CD4-positive, CD25-positive, alpha-beta regulatory T cell (primary cell): ENCODE results near the gene KMT2C. TPM values are rescaled to one million over a fixed set of nuclear protein-coding genes. Genes with fewer than 3 reads are reported as not detected.
A peak's percentile ranks its signal among the peaks of the same experiment; 100 is the strongest.
"Not testable (repeated sequence)": the region's sequence is repeated elsewhere in the genome, so short reads cannot be mapped to it uniquely, and the experiment has no call there.

Experiments
- ATAC-seq, 2 donors: fragments of 150-1000 bp; cut with Tn5 transposase; one replicate each; pipeline ENCODE4 v1.10.0; 2021; ENCODE audit warnings: low read depth in 2 of 2, moderate number of reproducible peaks in 2 of 2, moderate library complexity in 1 of 2
- DNase-seq, 3 donors: peaks; one replicate each; pipeline versions ENCODE4 v3.0.0 to v3.0.0-alpha.2; 2012 to 2022; ENCODE audit warnings: mixed read lengths in 1 of 3
- H3K27ac ChIP-seq: one replicate; pipeline ENCODE4 v1.7.0; 2013; ENCODE audit warnings: mild to moderate bottlenecking, low read length; ENCODE audit not compliant: insufficient read depth, poor library complexity, severe bottlenecking
- H3K27me3 ChIP-seq: one replicate; pipeline ENCODE4 v1.7.0; 2013; ENCODE audit warnings: low read length; ENCODE audit not compliant: control insufficient read depth, insufficient read depth
- H3K36me3 ChIP-seq: one replicate; pipeline ENCODE4 v1.7.0; 2013; ENCODE audit warnings: mild to moderate bottlenecking, low read length, moderate library complexity; ENCODE audit not compliant: control insufficient read depth, insufficient read depth
- H3K4me1 ChIP-seq: 2 replicates; pipeline ENCODE4 v1.7.0; 2013; ENCODE audit warnings: mild to moderate bottlenecking, low read length; ENCODE audit not compliant: insufficient read depth, control insufficient read depth, poor library complexity, severe bottlenecking
- H3K4me3 ChIP-seq: one replicate; pipeline ENCODE4 v1.7.0; 2013; ENCODE audit warnings: low read depth, mild to moderate bottlenecking, low read length, moderate library complexity
- H3K9me3 ChIP-seq, 2 experiments: 1 replicate in 1 of 2; 2 replicates in 1 of 2; pipeline ENCODE4 v1.7.0; 2013; ENCODE audit warnings: low read length in 2 of 2, mild to moderate bottlenecking in 1 of 2, moderate library complexity in 1 of 2; ENCODE audit not compliant: control insufficient read depth in 2 of 2
- H3K27ac Mint-ChIP-seq, 3 donors: one replicate each; pipeline ENCODE4 v1.8.0; 2020 to 2022; ENCODE audit warnings: mild to moderate bottlenecking in 3 of 3, mixed read lengths in 3 of 3, moderate library complexity in 2 of 3
- H3K27me3 Mint-ChIP-seq: one replicate; pipeline ENCODE4 v1.8.0; 2022; ENCODE audit warnings: mild to moderate bottlenecking, mixed read lengths
- H3K36me3 Mint-ChIP-seq: one replicate; pipeline ENCODE4 v1.8.0; 2020; ENCODE audit warnings: mixed read lengths
- H3K4me1 Mint-ChIP-seq, 4 donors: one replicate each; pipeline ENCODE4 v1.8.0; 2020 to 2022; ENCODE audit warnings: mixed read lengths in 4 of 4, mild to moderate bottlenecking in 1 of 4
- H3K4me3 Mint-ChIP-seq, 4 donors: one replicate each; pipeline ENCODE4 v1.8.0; 2020 to 2022; ENCODE audit warnings: mild to moderate bottlenecking in 4 of 4, mixed read lengths in 4 of 4, moderate library complexity in 3 of 4
- H3K9me3 Mint-ChIP-seq, 7 donors: one replicate each; pipeline ENCODE4 v1.8.0; 2020 to 2022; ENCODE audit warnings: mixed read lengths in 7 of 7, mild to moderate bottlenecking in 3 of 7, moderate library complexity in 2 of 7
- polyA plus RNA-seq, 4 donors: library from polyadenylated mRNA; unstranded; fragments of 300-500 nt; fragmentation: Illumina TruSeq; gene quantifications; one replicate each; pipeline ENCODE4 v1.2.3, GENCODE V29; 2021
- total RNA-seq: library from RNA; stranded (reverse); gene quantifications from one replicate; pipeline ENCODE4 v1.2.3, GENCODE V29; 2022

The KMT2C gene
- total and polyA plus RNA-seq, 5 donors from 2014 or later, result 8.6 to 160 (median 9.5) TPM

DNA sequence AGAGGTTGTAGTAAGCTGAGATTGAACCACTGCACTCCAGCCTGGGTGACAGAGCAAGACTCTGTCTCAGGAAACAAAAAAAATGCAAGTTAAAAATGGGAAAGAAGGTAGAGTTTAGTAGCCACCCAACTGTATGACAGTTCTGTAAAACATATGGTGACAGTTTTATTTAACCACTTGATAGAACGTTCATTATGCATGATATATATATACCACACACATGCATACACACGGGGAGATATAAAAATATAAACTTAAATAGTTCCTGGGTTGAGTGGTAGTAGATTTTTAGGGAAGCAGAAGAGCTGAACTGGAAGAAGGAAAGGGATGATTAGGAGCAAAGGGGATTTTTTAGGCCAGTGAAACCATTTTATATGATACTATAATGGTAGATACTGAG, 120.0 kb downstream of the KMT2C start:
- H3K27me3 ChIP-seq, result no peaks in the 10 kb centered on the region
- no peak overlapping the region for H3K27ac ChIP-seq
- ATAC-seq (no peak), DNase-seq (no peak)
- no peak overlapping the region for H3K4me3 ChIP-seq
- Mint-ChIP-seq H3K9me3 (no peaks in the 10 kb centered on the region), H3K27ac (no peak overlapping the region), H3K4me3 (no peak overlapping the region), H3K4me1 (peaks cover 7 to 58% (median 38%) of the 10 kb centered on the region in 4 donors), H3K27me3 (no peaks in the 10 kb centered on the region), H3K36me3 (peaks cover 11% of the 10 kb centered on the region)
- H3K9me3 ChIP-seq, result no peaks in the 10 kb centered on the region
- H3K36me3 ChIP-seq, result peaks cover 17% of the 10 kb centered on the region
- peaks cover 11% of the 10 kb centered on the region for H3K4me1 ChIP-seq

- peak overlapping the region; percentile 7 to 80 (median 44) for H3K4me3 Mint-ChIP-seq
- H3K27me3 Mint-ChIP-seq, result no peaks in the 10 kb centered on the region
- H3K36me3 Mint-ChIP-seq, result peaks cover 7% of the 10 kb centered on the region
- Histone ChIP-seq H3K27me3 (no peaks in the 10 kb centered on the region), H3K27ac (no peak overlapping the region), H3K36me3 (peaks cover 34% of the 10 kb centered on the region), H3K4me1 (peaks cover 11% of the 10 kb centered on the region), H3K9me3 (no peaks in the 10 kb centered on the region), H3K4me3 (no peak overlapping the region)
- H3K9me3 Mint-ChIP-seq, result no peaks in the 10 kb centered on the region
- peak in 1 of 2 donors; percentile 50 for ATAC-seq
- peaks cover 7 to 48% (median 35%) of the 10 kb centered on the region in 4 donors for H3K4me1 Mint-ChIP-seq
- peak in 1 of 3 donors; percentile 32 for DNase-seq
- peak overlapping the region in 2 of 3 donors; percentile 12 to 13 for H3K27ac Mint-ChIP-seq
Observed at GRCh38 chr7:152313831-152314604, 121.8 kb downstream of the KMT2C start.

DNA sequence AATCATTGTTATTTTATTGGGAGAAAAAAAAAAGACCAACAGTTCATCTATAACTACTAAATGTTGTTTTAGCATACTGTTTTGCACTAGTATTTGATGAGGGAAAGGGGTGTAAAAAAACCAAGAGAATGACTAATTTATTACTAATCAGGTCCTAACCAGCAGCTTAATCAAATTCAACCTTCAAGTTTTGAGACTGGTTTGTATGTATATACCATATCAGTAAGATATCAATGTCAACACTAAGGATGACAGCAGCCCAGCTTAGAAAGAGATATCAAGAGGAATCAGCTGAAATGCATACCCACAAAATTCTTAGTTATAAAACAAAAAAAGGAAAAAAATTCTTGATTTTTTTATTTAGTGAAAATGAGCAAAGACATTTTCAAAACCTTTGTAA, 122.6 kb downstream of the KMT2C start:
- no peak overlapping the region for H3K4me3 Mint-ChIP-seq
- H3K27ac ChIP-seq, result no peak overlapping the region
- ATAC-seq, result no peak
- H3K4me1 Mint-ChIP-seq, result peaks cover 7 to 48% (median 35%) of the 10 kb centered on the region in 4 donors
- peaks cover 42% of the 10 kb centered on the region for H3K36me3 ChIP-seq
- no peaks in the 10 kb centered on the region for H3K9me3 Mint-ChIP-seq
- peaks cover 8% of the 10 kb centered on the region for H3K36me3 Mint-ChIP-seq
- H3K27me3 Mint-ChIP-seq, result no peaks in the 10 kb centered on the region
- peaks cover 11% of the 10 kb centered on the region for H3K4me1 ChIP-seq
- DNase-seq, result no peak
- no peak overlapping the region for H3K4me3 ChIP-seq
- no peaks in the 10 kb centered on the region for H3K27me3 ChIP-seq
- no peak overlapping the region for H3K27ac Mint-ChIP-seq
- H3K9me3 ChIP-seq, result no peaks in the 10 kb centered on the region

DNA sequence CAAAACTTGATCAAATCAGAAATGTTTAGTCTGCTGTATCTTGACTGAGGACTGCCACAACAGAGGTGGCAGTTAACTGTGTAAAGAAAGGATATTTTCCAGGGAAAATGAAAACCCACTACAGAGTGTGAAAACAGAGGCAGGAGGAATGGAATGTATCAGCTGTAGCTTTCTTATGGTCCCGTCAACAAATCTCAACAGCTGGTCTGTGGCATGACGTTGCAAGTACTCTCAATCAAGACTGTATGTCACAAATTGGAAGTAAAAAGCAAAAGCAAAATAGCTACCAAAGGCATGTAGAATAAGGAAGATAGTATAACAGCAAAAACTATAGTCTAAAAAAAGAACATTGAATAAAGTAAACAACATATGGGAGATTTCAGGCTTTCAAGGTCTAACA, 123.5 kb downstream of the KMT2C start:
- Histone ChIP-seq H3K27me3 (no peaks in the 10 kb centered on the region), H3K27ac (no peak overlapping the region), H3K4me1 (peaks cover 11% of the 10 kb centered on the region), H3K9me3 (no peaks in the 10 kb centered on the region), H3K36me3 (peaks cover 51% of the 10 kb centered on the region), H3K4me3 (no peak overlapping the region)
- ATAC-seq (no peak), DNase-seq (no peak)
- H3K27ac Mint-ChIP-seq, result no peak overlapping the region
- H3K9me3 Mint-ChIP-seq, result no peaks in the 10 kb centered on the region
- H3K4me3 Mint-ChIP-seq, result no peak overlapping the region
- H3K36me3 Mint-ChIP-seq, result peaks cover 14% of the 10 kb centered on the region
- H3K27me3 Mint-ChIP-seq, result no peaks in the 10 kb centered on the region
- peaks cover 7 to 43% (median 29%) of the 10 kb centered on the region in 4 donors for H3K4me1 Mint-ChIP-seq

DNA sequence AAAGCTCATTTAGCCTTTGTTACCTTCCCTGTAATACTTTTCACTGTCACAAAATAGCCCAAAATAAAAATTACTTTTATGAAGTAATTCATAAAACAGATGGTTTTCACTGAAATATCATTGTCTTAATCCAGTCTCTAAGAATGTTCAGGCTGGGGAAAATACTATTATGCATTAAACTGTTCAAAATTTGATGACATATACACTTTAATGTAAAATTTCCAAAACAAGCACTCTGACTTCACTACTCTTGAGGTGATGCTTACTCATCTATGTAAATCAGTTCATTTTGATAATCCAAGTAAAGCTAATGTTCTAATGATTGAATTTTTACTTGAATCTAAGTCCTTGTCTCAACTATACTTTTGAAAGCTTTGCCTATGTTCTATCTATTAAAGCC, 127.9 kb downstream of the KMT2C start:
- peaks cover 36% of the 10 kb centered on the region for H3K36me3 Mint-ChIP-seq
- peaks cover 0 to 12% (median 6%) of the 10 kb centered on the region in 4 donors for H3K4me1 Mint-ChIP-seq
- H3K9me3 ChIP-seq, result no peaks in the 10 kb centered on the region
- no peak overlapping the region for H3K27ac ChIP-seq
- no peaks in the 10 kb centered on the region for H3K9me3 Mint-ChIP-seq
- no peak overlapping the region for H3K27ac Mint-ChIP-seq
- no peak overlapping the region for H3K4me3 ChIP-seq
- no peaks in the 10 kb centered on the region for H3K27me3 ChIP-seq
- H3K27me3 Mint-ChIP-seq, result no peaks in the 10 kb centered on the region
- H3K4me3 Mint-ChIP-seq, result no peak overlapping the region
- no peak for DNase-seq
- H3K36me3 ChIP-seq, result peaks cover 67% of the 10 kb centered on the region
- H3K4me1 ChIP-seq, result no peaks in the 10 kb centered on the region
- ATAC-seq, result no peak

DNA sequence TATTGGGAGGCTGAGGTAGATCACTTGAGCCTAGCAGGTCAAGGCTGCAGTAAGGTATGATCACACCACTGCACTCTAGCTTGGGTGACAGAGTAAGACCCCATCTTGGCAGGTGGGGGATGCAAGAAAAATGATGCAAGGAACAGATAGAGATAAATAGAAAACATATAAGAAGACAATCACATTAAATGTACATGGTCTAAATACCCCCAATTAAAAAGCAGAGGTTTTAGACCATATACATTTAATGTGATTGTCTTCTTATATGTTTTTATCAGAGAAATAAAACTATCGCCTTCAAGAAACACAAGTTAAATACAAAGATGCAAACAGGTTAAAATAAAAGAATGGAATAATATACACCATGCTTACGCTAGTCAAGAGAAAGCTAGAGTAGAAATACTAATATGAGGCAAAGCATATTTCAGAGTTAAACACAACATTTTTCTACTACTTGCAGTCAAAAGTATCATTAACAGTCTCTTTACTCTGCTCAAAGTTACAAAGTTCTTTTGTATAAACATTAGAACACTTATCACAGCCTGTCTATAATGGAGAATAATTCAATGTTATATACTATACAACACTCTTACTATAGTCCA, 136.2 kb downstream of the KMT2C start:
- H3K27ac Mint-ChIP-seq, H3K9me3 Mint-ChIP-seq, H3K27me3 Mint-ChIP-seq, ATAC-seq, DNase-seq, H3K27ac ChIP-seq, H3K4me3 Mint-ChIP-seq, H3K27me3 ChIP-seq, H3K9me3 ChIP-seq, H3K4me3 ChIP-seq, H3K4me1 ChIP-seq: not testable (repeated sequence)
- Mint-ChIP-seq H3K4me1 (peaks cover 6 to 25% (median 13%) of the 10 kb centered on the region in 4 donors), H3K36me3 (peaks cover 32% of the 10 kb centered on the region)
- H3K36me3 ChIP-seq, result peaks cover 11% of the 10 kb centered on the region

GRCh38 chr7:152292897-152293296, 142.9 kb downstream of the KMT2C start:
- no peak overlapping the region for H3K4me3 ChIP-seq
- Mint-ChIP-seq H3K36me3 (peaks cover 27% of the 10 kb centered on the region), H3K9me3 (peaks cover 0 to 13% (median 5%) of the 10 kb centered on the region in 7 donors), H3K4me1 (peaks cover 0 to 14% (median 7%) of the 10 kb centered on the region in 4 donors), H3K27me3 (no peaks in the 10 kb centered on the region), H3K4me3 (no peak overlapping the region), H3K27ac (no peak overlapping the region)
- H3K27ac ChIP-seq, result no peak overlapping the region
- H3K27me3 ChIP-seq, result no peaks in the 10 kb centered on the region
- no peaks in the 10 kb centered on the region for H3K4me1 ChIP-seq
- DNase-seq (no peak), ATAC-seq (no peak)
- peaks cover 9 to 10% of the 10 kb centered on the region in 2 experiments for H3K9me3 ChIP-seq
- peaks cover 35% of the 10 kb centered on the region for H3K36me3 ChIP-seq
